T-helper 2 cell (primary cell): ENCODE data around the gene NEK4.

Experiments
- DNase-seq, 5 experiments: peaks; one replicate each; pipeline versions ENCODE4 v3.0.0 to v3.0.0-alpha.2; 2012 to 2022

Gene NEK4

GRCh38 chr3:52730681-52731080 is 40.1 kb downstream of the NEK4 start:
- peak in 1 of 5 experiments; percentile 61 for DNase-seq

GRCh38 chr3:52728753-52729152 is 42.0 kb downstream of the NEK4 start:
- peak in 1 of 5 experiments; percentile 39 for DNase-seq

GRCh38 chr3:52724511-52724910 is 46.2 kb downstream of the NEK4 start:
- no peak for DNase-seq

- no peak for DNase-seq
Observed at GRCh38 chr3:52723935-52724334, 46.8 kb downstream of the NEK4 start.

- DNase-seq = no peak
Observed at GRCh38 chr3:52722491-52722890, 48.2 kb downstream of the NEK4 start.

- no peak for DNase-seq
Observed at GRCh38 chr3:52721730-52722008, 49.1 kb downstream of the NEK4 start.

GRCh38 chr3:52721002-52721729 is 49.6 kb downstream of the NEK4 start:
- DNase-seq = peak in 1 of 5 experiments; percentile 93

- no peak for DNase-seq
Observed at GRCh38 chr3:52719618-52720017, 51.1 kb downstream of the NEK4 start.

GRCh38 chr3:52715714-52716305 is 54.9 kb downstream of the NEK4 start:
- no peak for DNase-seq

- no peak for DNase-seq
Observed at GRCh38 chr3:52714335-52715302, 56.1 kb downstream of the NEK4 start.

- no peak for DNase-seq
Observed at GRCh38 chr3:52712291-52713212, 58.2 kb downstream of the NEK4 start.

- no peak for DNase-seq
Observed at GRCh38 chr3:52710512-52710911, 60.2 kb downstream of the NEK4 start.

GRCh38 chr3:52707585-52707984 is 63.2 kb downstream of the NEK4 start:
- no peak for DNase-seq

GRCh38 chr3:52705688-52706686 is 64.8 kb downstream of the NEK4 start, which contains the start of the genes GLT8D1 and SPCS1:
Gene GLT8D1 (minus strand): TSS chr3:52705791. CDS start chr3:52700460, 5,331 bp downstream.
Gene SPCS1 (plus strand): TSS chr3:52706106. CDS start chr3:52706247, 141 bp downstream.
- peak; percentile 74 to 94 (median 83) for DNase-seq

GRCh38 chr3:52705438-52705687 is 65.4 kb downstream of the NEK4 start:
- no peak for DNase-seq

- DNase-seq = peak in 1 of 5 experiments; percentile 30
Observed at GRCh38 chr3:52704611-52705437, 65.9 kb downstream of the NEK4 start.

- DNase-seq = no peak
Observed at GRCh38 chr3:52703341-52703740, 67.4 kb downstream of the NEK4 start.

GRCh38 chr3:52697632-52697965 is 73.1 kb downstream of the NEK4 start:
- no peak for DNase-seq

- no peak for DNase-seq
Observed at GRCh38 chr3:52696830-52697631, 73.7 kb downstream of the NEK4 start.
